DMS53 (cell line): ENCODE results near the gene HNMT.
"Not testable (repeated sequence)": the region's sequence is repeated elsewhere in the genome, so short reads cannot be mapped to it uniquely, and the experiment has no call there.

Experiments used
- DNase-seq: peaks from one replicate; lab custom pipeline; 2025; lab: John Stamatoyannopoulos, UW

The HNMT gene

DNA sequence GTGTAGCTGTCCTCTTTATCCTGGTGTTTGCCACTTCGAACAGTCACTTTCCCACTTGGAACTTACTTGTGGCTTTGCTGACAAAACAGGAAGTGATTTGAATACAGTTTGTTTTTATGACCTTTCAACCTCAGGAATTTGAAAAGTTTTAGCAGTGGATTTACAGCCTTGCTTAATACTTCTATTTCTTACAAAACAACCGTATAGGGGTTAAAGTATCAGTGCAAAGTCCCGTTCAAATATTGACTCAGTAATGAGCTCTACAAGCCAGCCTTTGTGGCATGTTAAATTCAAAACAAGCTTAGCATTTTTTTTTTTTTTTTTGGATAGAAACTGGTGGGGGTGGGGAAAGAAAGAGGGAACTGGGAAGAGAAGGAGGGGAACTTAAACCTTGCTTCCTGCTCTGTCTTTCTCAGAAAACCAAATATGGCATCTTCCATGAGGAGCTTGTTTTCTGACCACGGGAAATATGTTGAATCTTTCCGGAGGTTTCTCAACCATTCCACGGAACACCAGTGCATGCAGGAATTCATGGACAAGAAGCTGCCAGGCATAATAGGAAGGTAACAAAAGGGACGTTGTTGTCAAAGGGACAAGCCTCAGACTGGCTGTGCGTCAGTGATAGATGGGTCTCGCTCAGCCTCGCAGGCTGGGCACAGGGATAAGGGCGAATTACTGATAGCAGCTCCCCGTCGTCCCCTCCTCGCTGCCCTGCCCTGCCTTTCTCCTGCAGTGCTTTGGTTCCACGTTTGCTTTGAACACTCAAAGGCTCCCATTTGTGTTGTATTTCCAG lies at the start of gene HNMT:
TSS of gene HNMT (plus strand) at position 408 of the 793 bp plus-strand sequence. CDS start at position 427, 19 bp downstream.
- DNase-seq, result peak; percentile 64

DNA sequence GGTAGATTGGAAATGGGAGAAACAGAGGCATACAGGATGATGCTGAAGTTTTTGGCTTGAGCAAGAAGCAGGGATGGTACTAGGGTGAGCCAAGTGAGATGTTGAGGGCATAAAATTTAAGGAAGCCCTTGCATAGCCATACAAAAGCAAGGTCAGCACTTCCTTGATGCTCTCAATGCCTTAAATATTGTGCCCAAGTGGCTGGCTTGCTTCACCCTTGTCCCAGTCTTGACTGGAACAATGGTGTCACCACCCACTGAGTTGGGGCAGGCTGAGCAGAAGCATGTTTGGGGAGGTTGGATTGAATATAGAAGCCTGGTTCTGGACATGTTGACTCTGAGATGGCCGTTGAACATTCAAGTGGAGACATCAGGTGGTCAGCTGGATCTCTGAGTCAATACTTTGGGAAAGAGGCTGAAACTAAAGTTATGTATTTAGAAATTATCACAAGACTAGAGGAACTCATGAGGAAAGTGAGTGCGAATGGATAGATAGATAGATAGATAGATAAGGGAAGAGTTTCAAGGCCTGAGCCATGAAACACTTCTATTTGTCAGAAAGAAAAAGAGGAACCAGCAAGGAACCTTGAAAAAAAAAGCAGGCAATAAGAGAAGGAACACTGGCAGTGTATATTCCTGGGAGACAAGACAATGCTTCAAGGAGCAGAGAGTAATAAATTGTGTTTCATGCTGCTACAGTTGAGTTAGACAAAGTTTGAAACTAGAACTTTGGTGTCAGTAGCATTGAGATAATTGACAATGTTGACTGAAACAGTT lies 43.0 kb upstream of the HNMT start:
- DNase-seq, result peak; percentile 59

DNA sequence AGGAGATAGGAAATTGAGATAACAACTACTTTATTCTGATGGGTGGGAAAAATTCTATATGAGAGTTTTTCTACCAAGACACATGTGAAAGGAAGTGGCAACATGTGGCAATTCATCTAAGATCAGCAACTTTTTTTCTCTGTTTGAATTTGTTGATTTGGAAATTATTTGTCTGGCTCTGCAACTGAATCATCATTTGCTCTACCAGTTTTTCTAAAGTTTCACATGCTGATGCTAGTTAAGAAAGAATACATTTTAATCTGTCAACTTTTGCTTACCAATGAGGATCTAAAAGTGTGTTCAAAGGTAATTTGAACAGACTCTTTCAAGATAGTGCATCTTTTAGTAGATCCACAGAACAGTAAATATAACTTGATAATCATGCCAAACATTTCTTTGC lies 42.1 kb upstream of the HNMT start:
- DNase-seq, result not testable (repeated sequence)

DNA sequence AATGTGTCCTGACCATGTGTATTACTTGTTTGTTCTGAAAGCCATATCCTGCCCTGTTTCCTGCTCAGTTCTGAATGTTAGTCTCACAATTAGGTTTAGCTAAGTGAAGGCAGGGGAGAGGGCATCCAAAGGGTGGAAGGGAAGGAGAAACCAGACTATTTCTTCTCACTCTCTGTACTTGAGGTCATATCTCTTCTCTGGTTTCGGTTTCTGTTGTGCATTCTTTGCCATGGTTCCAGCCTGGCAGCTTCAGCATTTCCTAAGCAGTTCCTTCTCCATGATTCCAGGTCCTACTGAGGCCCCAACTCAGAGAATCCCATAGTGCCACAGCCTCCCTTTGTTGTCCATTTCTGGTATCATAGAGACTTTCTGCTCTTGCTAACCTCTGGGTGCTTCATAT lies 40.3 kb upstream of the HNMT start:
- DNase-seq, result no peak

DNA sequence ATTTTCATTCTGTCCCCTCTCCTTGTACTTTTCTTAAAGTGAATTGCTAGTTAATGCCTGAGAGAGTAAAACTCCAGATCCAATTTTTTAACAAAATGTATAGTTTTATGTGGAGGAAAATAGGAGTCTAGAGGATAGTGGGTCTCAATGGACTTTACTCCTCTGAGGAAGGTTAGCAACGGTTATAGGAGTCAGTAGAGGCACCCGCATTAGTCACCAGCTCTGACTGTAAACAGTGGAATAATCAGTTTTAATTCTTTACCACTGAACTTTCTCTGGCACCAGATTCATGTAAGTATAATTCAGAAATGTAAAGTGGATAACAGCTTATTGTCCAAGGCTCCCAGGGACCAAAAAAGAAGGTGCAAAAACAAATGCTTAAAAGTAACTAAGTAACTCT lies 38.7 kb upstream of the HNMT start:
- DNase-seq, result no peak

DNA sequence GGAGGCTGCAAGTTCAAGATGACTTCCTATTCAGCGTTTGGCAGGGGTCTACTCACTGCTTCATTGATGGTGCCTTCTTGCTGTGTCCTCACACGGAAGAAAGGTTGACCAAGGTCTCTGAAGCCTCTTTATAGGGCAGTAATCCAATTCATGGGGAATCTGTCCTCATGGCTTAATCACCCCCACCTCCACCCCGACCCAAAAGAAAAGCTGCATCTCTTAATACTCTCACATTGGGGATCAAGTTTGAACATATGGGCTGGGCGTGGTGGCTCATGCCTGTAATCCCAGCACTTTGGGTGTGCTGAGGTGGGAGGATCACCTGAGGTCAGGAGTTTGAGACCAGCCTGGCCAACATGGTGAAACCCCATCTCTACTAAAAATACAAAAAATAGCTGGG lies 36.4 kb upstream of the HNMT start:
- no peak for DNase-seq

DNA sequence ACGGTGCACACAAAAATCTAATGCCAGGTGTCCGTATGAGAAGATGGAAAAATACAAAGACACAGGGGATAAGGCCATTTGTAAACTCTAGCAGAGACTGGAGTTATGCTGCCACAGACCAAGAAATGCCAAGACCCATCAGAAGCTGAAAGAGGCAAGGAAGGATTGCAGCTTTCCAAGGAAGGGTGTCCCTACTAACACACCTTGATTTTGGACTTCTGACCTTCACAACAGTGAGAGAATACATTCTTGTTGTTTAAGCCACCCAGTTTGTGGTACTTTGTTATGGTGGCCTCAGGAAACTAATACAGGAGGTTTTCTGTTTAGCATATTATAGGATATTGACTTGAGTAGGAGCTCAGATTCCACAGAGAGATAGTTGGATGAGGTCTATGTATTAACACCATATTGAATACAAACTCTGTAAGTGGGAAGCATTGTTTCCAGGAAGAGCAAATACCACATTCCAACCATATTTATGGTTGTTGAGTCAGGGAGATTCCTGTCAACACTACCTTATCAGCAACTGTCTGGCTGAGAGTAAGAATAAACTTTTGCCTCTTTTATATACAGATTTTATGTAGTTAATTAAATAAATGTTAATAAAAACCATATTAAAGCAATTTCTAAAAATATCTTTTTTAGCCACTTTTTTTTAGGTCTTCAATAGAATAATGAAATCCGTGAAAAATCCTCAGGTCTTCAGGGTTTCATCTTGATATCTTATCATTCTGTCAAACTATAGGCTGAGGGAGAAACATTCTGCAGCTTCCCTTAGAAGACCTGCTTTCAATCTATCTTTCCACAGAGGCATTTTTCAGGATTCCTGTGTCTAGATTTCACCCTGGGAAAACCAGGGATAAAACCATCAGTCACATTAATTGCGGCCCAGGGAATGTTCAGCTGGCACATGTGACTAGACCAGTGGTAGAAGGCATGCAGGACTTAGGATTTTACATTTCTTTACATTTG lies 35.4 kb upstream of the HNMT start:
- no peak for DNase-seq

DNA sequence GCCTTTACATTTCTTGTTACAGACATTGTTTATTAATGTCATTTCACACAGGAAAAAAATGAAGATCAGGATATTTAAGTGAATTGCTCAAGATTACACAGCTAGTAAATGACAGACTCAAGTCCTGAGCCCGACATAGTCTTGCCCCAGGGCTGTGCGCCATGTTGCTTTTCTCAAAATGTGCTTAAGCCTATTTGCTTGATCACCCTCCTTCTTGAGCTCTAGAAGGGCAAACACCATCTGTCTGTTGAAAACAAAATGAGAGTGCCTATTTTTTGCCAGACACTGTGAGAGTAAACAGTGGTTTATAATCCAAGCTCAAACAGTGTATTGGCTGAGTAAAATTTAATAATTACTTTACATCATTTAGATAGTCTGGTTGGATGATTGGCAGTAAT lies 34.8 kb upstream of the HNMT start:
- peak; percentile 21 for DNase-seq

DNA sequence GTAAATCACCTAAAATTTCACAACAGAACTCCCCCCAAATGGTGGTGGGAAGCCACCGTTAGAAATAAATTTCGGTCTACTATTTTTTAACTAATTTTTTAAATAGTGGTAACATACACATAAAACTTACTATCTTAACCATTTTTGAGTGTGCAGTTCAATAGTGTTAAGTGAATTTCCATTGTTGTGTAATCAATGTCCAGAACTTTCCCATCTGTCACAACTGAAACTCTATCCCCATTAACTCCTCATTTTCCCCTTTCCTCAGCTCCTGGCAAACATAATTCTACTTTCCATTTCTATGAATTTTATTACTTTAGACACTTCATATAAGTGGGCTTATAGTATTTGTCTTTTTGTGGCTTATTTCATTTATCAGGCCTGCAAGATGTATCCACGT lies 34.1 kb upstream of the HNMT start:
- peak; percentile 3 for DNase-seq

DNA sequence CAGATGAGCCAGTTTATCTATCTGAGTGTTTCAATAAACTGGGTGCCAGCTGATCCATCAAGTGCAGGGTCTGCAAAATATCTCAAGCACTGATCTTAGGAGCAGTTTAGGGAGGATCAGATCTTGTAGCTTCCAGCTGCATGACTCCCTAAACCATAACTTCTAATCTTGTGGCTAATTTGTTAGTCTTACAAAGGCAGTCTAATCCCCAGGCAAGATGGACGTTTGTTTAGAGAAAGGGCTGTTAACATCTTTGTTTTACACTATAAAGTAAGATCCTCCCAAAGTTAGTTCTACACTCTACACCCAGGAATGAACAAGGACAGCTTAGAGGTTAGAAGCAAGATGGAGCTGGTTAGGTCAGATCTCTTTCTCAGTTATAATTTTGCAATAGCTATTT lies 28.7 kb upstream of the HNMT start:
- no peak for DNase-seq

DNA sequence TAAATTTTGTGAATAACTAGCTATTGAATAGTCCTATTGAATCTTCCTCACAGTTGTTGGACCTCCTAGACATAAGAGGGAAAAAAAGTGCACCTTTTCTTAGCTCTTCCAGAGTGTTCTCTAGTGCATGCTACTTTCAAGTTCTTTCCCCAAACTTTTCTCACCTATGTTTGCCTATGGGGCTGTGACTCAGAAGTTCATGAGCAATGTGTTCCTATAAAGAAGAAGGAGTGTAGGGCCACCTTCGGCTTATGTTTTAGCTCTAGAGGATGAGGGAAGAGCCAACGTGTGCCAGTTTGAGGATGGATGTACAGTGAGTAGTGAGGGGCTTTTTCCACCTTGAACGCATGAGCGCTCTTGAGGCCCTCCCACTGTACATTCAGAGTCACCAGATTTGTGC lies 27.0 kb upstream of the HNMT start:
- DNase-seq, result no peak

DNA sequence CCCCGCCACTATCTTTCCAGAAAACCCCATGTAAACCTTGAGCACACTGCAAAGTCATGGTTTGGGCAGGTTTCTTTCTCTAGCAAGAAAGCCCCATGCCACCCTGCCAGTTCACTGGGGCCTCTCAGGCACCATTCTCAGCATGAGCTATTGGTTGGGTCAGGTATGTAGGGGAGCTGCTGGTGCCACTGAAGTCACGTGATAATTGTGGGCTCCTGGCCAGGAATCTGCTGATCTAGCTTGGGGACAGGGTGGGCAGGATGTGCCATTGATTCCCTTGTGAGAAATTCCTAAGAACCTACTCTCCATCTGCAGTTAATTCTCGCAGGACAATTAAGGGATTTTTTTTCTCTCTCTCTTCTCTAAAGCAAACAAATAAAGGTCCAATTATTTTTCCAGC lies 26.5 kb upstream of the HNMT start:
- no peak for DNase-seq

DNA sequence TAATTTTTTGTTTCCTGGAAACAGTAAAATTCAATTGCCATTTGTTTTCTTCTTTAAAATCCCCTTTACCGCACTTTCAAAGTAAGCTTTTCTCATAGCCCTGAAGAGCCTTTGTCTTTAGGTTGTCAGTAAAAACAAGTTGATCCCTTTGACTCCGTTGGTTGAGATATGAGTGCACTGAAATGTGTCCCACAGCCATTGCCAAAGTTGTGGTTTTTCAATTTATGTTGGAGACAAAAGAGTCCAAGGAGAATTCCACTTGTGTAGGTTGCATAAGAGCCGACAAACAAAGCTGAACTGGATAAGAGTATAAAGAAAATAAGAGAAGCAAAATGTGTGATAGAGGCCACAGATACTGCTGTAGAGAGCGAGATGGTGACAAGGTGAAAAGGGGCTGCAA lies 26.1 kb upstream of the HNMT start:
- DNase-seq, result no peak

DNA sequence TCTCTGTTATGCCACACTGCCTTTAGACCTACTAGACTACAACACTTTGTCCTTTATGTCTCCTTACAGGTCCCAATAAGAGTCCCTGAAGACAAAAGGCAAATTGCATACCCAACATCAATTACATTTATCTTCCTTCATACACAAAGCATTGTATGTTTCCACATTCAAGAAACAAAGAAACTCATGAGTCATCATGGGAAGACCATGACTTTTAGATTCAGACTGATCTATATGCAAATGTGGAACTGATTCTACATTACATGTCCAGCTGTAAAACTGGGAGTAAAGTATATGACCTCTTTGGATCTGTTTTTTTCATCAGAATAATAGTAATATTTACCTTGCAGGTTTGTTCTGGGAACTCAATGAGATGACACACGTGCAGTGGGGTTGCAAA lies 25.2 kb upstream of the HNMT start:
- no peak for DNase-seq

DNA sequence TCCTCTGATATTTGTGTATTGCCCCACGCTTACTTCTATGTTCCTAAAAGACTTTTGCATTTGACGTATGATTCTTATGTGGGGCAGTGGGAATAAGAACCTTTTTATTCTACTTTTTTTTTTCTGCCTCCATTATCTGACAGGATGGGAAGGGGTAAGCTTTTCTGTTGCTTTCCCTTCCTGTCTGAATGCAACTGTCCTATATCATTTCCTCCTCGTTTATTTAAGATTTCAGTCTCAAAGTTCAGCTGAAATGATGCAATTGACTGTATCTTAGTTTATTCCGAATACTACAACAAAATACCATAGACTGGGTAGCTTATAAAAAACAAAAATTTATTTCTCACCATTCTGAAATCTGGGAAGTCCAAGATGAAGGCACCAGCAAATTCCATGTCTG lies 24.1 kb upstream of the HNMT start:
- no peak for DNase-seq

DNA sequence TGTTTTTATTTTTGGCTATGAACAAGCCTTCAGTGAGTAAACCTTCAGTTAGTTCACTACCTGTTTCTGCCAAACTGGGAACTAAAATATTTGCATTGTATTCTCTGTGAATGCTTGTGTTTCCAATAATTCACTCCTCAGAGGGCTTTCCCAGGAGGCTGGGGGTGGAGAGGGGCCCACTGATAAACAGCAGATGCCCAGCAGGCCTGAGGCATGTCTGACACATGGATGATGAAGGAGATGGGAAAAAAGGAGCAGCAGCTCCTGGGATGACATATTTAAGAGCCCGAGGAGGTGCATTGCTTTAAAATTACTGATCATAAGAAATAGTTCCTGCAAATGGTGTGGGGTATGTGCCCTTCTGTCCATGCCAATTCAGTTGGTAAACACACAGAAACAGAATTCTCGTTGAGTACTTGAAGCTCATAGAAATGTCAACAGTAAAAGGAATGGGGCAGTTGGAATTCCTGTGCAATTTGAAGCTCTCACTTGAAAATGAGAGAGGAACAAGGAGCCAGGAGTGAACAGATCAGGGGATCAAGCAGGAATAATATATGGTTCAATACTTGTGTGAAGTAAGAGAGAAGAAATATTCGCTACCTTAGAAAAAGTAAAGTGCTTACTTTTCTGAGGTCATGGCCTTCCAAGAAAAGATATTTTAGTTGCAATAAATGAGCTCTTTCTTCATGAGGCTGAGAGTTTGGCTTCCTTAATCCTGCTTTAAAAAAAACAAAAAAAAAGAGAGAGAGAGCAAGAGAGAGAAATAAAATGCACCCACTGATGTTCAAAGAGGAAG lies 22.0 kb upstream of the HNMT start:
- peak; percentile 7 for DNase-seq

DNA sequence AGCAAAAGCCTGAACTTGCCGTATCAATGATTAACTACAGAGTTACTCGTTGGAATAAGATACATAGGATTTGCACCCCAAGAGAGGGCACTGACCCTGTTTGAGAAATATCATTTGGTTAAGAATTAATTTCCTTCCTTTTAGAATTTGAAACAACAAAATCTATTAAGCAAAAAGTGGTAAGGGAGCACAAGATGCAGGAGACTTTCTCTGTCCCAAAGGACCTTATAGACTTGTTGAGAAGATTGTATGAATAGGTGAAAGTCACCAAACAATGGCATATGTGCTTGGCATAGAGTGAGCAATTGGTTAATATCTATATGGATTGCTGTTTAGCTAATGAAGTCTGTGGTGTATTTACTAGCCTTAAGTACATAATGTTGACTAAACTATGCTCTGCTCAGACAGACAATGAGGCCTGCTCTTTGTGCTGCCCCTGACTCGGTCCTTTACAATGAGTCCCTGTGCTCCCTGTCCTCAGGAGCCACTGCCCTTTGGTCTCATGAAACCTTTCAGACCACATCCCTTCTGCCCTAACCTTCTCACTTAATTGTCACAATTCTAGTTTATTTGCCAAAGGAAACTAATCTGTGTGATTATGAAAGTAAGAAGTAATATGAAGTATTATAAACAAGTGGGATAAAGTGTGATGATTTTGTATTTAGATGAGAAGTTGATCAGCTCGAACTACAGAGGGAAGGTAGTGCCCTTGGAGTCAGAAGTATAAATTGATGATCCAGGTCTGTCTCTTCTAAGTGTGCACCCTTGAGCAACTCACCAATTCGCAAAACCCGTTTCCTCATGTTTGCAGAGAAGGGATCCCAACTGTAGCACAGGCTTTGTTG lies 21.2 kb upstream of the HNMT start:
- DNase-seq, result peak; percentile 32

DNA sequence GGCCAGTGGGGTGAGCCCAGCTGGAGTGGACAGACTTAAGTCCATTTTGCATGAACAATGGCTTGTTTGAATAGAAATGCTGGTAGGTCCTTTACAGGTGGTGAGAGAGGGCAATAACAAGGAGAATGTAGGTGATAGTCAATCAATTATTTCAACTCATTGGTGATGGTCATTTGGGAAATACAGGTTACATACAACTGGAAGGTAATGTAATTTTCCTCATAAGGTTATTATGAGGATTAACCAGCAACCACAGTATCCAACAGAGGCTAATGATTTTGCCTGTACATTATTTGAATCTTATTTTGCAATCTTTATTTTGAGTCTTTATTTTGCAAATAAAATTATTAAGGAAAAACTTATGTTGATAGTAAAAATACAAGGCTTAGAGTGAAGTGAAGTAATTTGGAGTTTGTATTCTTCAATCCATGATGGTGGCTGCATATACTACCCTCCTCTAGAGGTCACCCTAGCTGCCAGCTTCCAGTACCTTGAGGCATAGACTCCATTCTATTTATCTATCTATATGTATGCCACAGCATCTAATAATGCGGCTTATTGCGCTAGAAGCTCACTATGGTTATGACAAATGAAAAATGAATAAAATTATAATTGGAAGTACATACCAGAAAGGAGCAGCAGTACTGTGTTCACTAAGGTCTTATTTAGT lies 20.5 kb upstream of the HNMT start:
- peak; percentile 1 for DNase-seq

DNA sequence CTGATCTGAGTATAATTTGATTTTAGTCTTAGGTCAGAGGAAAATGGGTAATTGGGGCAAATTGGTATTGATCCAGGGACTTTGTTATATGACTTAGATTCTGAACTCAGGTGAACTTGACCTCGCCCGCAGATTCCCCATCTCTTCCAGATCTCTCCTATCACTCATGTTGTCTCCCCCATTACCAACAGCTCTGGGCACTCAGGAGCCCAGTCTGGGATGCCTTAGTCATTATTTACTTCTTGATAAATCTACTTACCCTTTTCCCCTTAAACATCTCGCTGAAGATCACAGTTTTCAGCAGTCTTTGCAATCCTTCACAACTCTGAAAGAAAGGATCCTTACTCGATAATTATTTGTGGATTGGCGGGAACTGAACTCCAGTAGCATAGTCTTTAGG lies 19.6 kb upstream of the HNMT start:
- DNase-seq, result no peak

DNA sequence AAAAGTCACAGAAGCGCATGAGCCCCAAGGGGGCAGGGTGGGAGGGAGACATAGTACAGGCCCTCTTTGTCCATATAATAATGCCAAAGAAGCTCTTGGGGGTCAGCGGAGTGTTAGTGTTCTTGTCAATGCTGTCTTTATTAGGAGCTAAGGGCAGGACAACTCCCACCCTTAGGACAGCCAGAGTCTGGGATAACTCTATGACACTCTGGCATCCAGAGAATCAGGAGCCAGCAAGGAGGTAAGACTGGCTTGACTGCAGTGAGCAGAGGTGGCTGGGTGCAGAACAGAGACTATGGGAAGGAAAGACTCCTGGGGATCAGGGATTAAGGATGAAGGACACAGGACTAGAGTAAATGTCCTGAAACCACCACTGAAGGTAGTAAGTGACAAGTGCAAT lies 19.0 kb upstream of the HNMT start:
- no peak for DNase-seq
